HUES6 (cell line): ENCODE data around the gene B4GALNT3.

Experiments used
- H3K27ac ChIP-seq: 2 replicates; pipeline ENCODE4 v1.7.0; 2013; ENCODE audit warnings: low read depth, mild to moderate bottlenecking, low read length, inconsistent platforms
- H3K27me3 ChIP-seq: 2 replicates; pipeline ENCODE4 v1.6.1; 2013; ENCODE audit warnings: low read length; ENCODE audit not compliant: control insufficient read depth, insufficient read depth
- H3K36me3 ChIP-seq: 2 replicates; pipeline ENCODE4 v1.6.1; 2013; ENCODE audit warnings: low read length; ENCODE audit not compliant: control insufficient read depth, insufficient read depth
- H3K4me1 ChIP-seq: 2 replicates; pipeline ENCODE4 v1.6.1; 2013; ENCODE audit warnings: low read length; ENCODE audit not compliant: control insufficient read depth, insufficient read depth
- H3K4me3 ChIP-seq: 2 replicates; pipeline ENCODE4 v1.5.1; 2013; ENCODE audit warnings: low read depth, low read length
- H3K9ac ChIP-seq: one replicate; pipeline ENCODE4 v1.6.1; 2013; ENCODE audit warnings: mild to moderate bottlenecking, low read length
- H3K9me3 ChIP-seq: 2 replicates; pipeline ENCODE4 v1.6.1; 2013; ENCODE audit warnings: low read depth, low read length; ENCODE audit not compliant: control insufficient read depth, insufficient read depth

Gene B4GALNT3

GRCh38 chr12:538731-539539 lies 79.2 kb downstream of the B4GALNT3 start:
- Histone ChIP-seq H3K4me1 (peaks cover 32% of the 10 kb centered on the region), H3K9me3 (no peaks in the 10 kb centered on the region), H3K9ac (no peak overlapping the region), H3K27me3 (no peaks in the 10 kb centered on the region), H3K36me3 (no peaks in the 10 kb centered on the region), H3K4me3 (no peak overlapping the region), H3K27ac (no peak overlapping the region)

GRCh38 chr12:539540-540310 lies 80.0 kb downstream of the B4GALNT3 start:
- no peaks in the 10 kb centered on the region for H3K9me3 ChIP-seq
- no peaks in the 10 kb centered on the region for H3K27me3 ChIP-seq
- peaks cover 32% of the 10 kb centered on the region for H3K4me1 ChIP-seq
- H3K27ac ChIP-seq: no peak overlapping the region
- H3K4me3 ChIP-seq: no peak overlapping the region
- no peaks in the 10 kb centered on the region for H3K36me3 ChIP-seq
- no peak overlapping the region for H3K9ac ChIP-seq

- H3K27ac ChIP-seq: no peak overlapping the region
- no peak overlapping the region for H3K9ac ChIP-seq
- peaks cover 30% of the 10 kb centered on the region for H3K4me1 ChIP-seq
These were observed 82.1 kb downstream of the B4GALNT3 start for GRCh38 chr12:541676-542324.

GRCh38 chr12:542395-543113 lies 82.8 kb downstream of the B4GALNT3 start:
- no peaks in the 10 kb centered on the region for H3K9me3 ChIP-seq
- peaks cover 4% of the 10 kb centered on the region; the same call in 1 of the 2 replicates for H3K27me3 ChIP-seq
- H3K27ac ChIP-seq: no peak overlapping the region
- no peaks in the 10 kb centered on the region for H3K36me3 ChIP-seq
- H3K4me3 ChIP-seq: no peak overlapping the region
- peaks cover 27% of the 10 kb centered on the region for H3K4me1 ChIP-seq
- H3K9ac ChIP-seq: no peak overlapping the region

More at GRCh38 chr12:541676-542324, 82.1 kb downstream of the B4GALNT3 start:
- Histone ChIP-seq H3K4me3 (no peak overlapping the region), H3K36me3 (no peaks in the 10 kb centered on the region), H3K27me3 (peaks cover 4% of the 10 kb centered on the region; the same call in 1 of the 2 replicates), H3K9me3 (no peaks in the 10 kb centered on the region)

- Histone ChIP-seq H3K4me1 (peaks cover 27% of the 10 kb centered on the region), H3K27me3 (peaks cover 4% of the 10 kb centered on the region; the same call in 1 of the 2 replicates), H3K36me3 (no peaks in the 10 kb centered on the region), H3K9me3 (no peaks in the 10 kb centered on the region), H3K27ac (no peak overlapping the region), H3K4me3 (no peak overlapping the region), H3K9ac (no peak overlapping the region)
These were observed 83.3 kb downstream of the B4GALNT3 start for GRCh38 chr12:543114-543451.

GRCh38 chr12:544142-544541 lies 84.4 kb downstream of the B4GALNT3 start:
- Histone ChIP-seq H3K36me3 (no peaks in the 10 kb centered on the region; the same call in 1 of the 2 replicates), H3K9me3 (no peaks in the 10 kb centered on the region), H3K27ac (no peak overlapping the region), H3K4me3 (no peak overlapping the region), H3K9ac (no peak overlapping the region), H3K4me1 (peaks cover 27% of the 10 kb centered on the region), H3K27me3 (peaks cover 4% of the 10 kb centered on the region; the same call in 1 of the 2 replicates)

GRCh38 chr12:544941-545635 lies 85.3 kb downstream of the B4GALNT3 start:
- H3K4me1 ChIP-seq: peaks cover 24% of the 10 kb centered on the region
- no peaks in the 10 kb centered on the region for H3K9me3 ChIP-seq
- no peak overlapping the region for H3K27ac ChIP-seq
- peaks cover 6% of the 10 kb centered on the region for H3K36me3 ChIP-seq
- no peak overlapping the region for H3K9ac ChIP-seq
- H3K27me3 ChIP-seq: peaks cover 4% of the 10 kb centered on the region; the same call in 1 of the 2 replicates
- no peak overlapping the region for H3K4me3 ChIP-seq

- Histone ChIP-seq H3K4me1 (peaks cover 20% of the 10 kb centered on the region), H3K9ac (no peak overlapping the region), H3K9me3 (no peaks in the 10 kb centered on the region), H3K27ac (no peak overlapping the region), H3K27me3 (peaks cover 4% of the 10 kb centered on the region; the same call in 1 of the 2 replicates), H3K36me3 (peaks cover 11% of the 10 kb centered on the region), H3K4me3 (no peak overlapping the region)
These were observed 86.1 kb downstream of the B4GALNT3 start for GRCh38 chr12:545835-546234.

- peak overlapping the region; percentile 51 for H3K4me3 ChIP-seq
- H3K9me3 ChIP-seq: no peaks in the 10 kb centered on the region
- peaks cover 4% of the 10 kb centered on the region; the same call in 1 of the 2 replicates for H3K27me3 ChIP-seq
- H3K27ac ChIP-seq: no peak overlapping the region
- H3K4me1 ChIP-seq: peaks cover 15% of the 10 kb centered on the region
- H3K36me3 ChIP-seq: peaks cover 13% of the 10 kb centered on the region
- no peak overlapping the region for H3K9ac ChIP-seq
These were observed 86.7 kb downstream of the B4GALNT3 start for GRCh38 chr12:546265-546919.
